Epithelial cell of proximal tubule (primary cell): ENCODE measurements around the gene MAGI1. TPM values are rescaled to one million over a fixed set of nuclear protein-coding genes. Genes with fewer than 3 reads are reported as not detected.

ENCODE experiments used
- DNase-seq: peaks from one replicate; pipeline ENCODE4 v3.0.0-alpha.2; 2011; ENCODE audit warnings: low read depth
- H3K4me3 ChIP-seq: 2 replicates; pipeline ENCODE4 v1.5.1; 2011; ENCODE audit warnings: low read depth, mild to moderate bottlenecking, low read length
- CTCF ChIP-seq: conservative IDR thresholded peaks from 2 replicates; pipeline ENCODE4 v1.5.1; 2012; ENCODE audit warnings: low read depth, mild to moderate bottlenecking, low read length
- total RNA-seq: library from RNA; depleted of rRNA; stranded (reverse); fragments of >200 nt; gene quantifications from 2 replicates; pipeline ENCODE4 v1.2.3, GENCODE V29; 2015

MAGI1 gene
- total RNA-seq, 1 donor from 2014 or later = 9.6 TPM

DNA sequence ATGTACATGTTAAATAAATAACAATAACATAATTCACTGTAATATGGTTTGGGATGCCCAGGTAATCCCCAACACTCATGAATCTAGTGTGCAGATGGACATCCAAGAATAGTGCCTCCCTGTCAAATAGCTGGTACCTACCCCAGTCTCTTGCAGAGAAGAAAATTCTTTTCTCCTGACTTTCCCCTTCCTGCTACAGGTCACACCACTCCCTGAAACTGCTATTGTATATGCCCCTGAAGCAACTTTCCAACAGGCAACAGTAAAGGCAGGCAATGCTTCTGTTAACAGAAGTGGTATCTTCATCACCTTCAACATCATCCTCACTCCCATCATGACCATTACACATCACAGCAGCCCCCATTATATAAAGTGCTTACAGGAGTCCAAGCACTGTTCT, 431.6 kb downstream of the MAGI1 start:
- DNase-seq = no peak
- no peak for TF ChIP-seq CTCF
- H3K4me3 ChIP-seq = no peak overlapping the region

GRCh38 chr3:65605876-65606432, 432.8 kb downstream of the MAGI1 start:
- DNase-seq = no peak

GRCh38 chr3:65604863-65605526, 433.7 kb downstream of the MAGI1 start:
- no peak for TF ChIP-seq CTCF
- H3K4me3 ChIP-seq = no peak overlapping the region
- DNase-seq = peak; percentile 36

More at GRCh38 chr3:65605876-65606432, 432.8 kb downstream of the MAGI1 start:
- TF ChIP-seq CTCF = no peak
- no peak overlapping the region for H3K4me3 ChIP-seq

DNA sequence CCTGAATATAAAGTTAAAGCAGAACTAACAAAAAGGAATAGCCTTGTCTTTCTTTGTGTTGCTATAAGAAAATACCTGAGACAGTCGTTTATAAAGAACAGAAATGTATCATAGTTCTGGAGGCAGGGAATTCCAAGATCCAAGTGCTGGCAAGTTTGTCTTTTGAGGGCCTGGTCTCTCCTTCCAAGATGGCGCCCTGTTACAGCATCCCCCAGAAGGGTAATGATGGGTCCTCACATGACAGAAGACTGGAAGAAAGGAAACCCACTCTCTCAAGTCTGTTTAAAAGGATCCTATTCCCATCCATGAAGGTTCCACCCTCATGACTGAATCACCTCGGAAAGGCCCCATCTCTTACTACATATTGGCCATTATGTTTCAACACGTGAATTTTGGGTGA, 435.1 kb downstream of the MAGI1 start:
- no peak overlapping the region for H3K4me3 ChIP-seq
- TF ChIP-seq CTCF = no peak
- no peak for DNase-seq

- no peak overlapping the region for H3K4me3 ChIP-seq
- DNase-seq = no peak
- TF ChIP-seq CTCF = no peak
These were observed 437.8 kb downstream of the MAGI1 start for GRCh38 chr3:65600888-65601287.

DNA sequence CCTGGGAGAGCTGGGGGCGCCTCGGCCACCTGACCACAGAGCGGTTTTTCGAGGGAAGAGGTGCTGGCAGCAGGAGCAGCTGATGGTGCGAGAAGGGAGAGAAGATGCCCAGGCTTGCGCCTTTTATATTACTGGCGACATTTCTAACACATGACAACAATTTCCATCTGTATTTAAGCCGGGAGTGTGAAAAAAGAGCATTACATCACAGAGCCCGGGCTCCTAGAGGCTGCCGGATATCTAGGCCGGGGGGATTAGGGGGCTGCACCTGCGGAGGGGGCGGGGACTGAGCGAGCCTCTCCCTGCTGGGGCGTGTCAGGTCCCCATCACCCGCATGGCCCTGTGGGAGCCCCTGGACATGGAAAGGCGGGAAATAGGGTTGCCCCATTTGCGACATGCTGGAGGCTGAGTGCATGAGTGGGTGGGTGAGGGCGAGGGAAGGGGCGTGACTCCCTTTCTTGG, 440.7 kb downstream of the MAGI1 start:
- DNase-seq = no peak
- TF ChIP-seq CTCF = no peak
- no peak overlapping the region for H3K4me3 ChIP-seq
